Keratinocyte (primary cell): ENCODE results near the gene RBFOX1.

Experiments used
- EZH2 ChIP-seq: IDR thresholded peaks from one replicate; pipeline ENCODE4 v1.6.1; 2012; ENCODE audit warnings: inconsistent platforms, mild to moderate bottlenecking, low read length, moderate library complexity
- TF ChIP-seq, protein P1 (sequence below), 3 experiments: IDR thresholded peaks in 1 of 3; conservative IDR thresholded peaks in 1 of 3; optimal IDR thresholded peaks in 1 of 3; 2 replicates in 2 of 3; 3 replicates in 1 of 3; pipeline versions ENCODE3 to v1.5.1; 2011; ENCODE audit warnings: low read length in 3 of 3, mild to moderate bottlenecking in 3 of 3, moderate library complexity in 2 of 3, control low read depth in 1 of 3, inconsistent platforms in 1 of 3; ENCODE audit not compliant: insufficient read depth in 2 of 3; ENCODE audit errors: extremely low read depth in 1 of 3

DNA sequence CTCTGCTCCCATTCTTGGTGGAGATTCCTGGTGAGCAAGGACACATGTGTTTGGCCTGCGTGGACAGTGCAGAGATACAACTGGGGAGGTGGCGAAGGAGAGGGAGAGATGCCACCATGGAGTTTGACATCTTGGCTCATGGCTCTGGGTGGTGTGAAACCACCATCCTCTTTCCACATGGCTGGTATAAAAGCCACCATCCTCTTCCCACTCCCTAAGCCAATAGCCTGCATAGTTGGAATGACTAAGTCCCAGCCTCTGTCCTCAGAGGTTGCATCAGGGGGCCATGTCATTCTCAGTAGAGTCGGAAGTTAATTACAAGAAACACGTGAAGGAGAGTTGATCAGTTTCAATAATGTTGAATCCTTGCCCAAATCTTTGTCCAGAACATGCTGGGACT lies 10.0 kb downstream of the RBFOX1 start:
- TF ChIP-seq, protein P1, sequence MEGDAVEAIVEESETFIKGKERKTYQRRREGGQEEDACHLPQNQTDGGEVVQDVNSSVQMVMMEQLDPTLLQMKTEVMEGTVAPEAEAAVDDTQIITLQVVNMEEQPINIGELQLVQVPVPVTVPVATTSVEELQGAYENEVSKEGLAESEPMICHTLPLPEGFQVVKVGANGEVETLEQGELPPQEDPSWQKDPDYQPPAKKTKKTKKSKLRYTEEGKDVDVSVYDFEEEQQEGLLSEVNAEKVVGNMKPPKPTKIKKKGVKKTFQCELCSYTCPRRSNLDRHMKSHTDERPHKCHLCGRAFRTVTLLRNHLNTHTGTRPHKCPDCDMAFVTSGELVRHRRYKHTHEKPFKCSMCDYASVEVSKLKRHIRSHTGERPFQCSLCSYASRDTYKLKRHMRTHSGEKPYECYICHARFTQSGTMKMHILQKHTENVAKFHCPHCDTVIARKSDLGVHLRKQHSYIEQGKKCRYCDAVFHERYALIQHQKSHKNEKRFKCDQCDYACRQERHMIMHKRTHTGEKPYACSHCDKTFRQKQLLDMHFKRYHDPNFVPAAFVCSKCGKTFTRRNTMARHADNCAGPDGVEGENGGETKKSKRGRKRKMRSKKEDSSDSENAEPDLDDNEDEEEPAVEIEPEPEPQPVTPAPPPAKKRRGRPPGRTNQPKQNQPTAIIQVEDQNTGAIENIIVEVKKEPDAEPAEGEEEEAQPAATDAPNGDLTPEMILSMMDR (optimal IDR thresholded peaks at IDR 0.05 in 1 of 3, IDR thresholded peaks at IDR 0.05 in 1 of 3, conservative IDR thresholded peaks at IDR 0.05 in 1 of 3; ENCODE audit: extremely low read depth in 1 of 3, insufficient read depth in 2 of 3, low read length in 3 of 3), result no peak
- no peak for TF ChIP-seq EZH2
